NCI-H2196 treated with DMSO at 0.1 percent for 48 hours (cell line): Measurements from ENCODE around the gene FAM120AOS.
"Not testable (repeated sequence)": the region's sequence is repeated elsewhere in the genome, so short reads cannot be mapped to it uniquely, and the experiment has no call there.

Source experiments
- DNase-seq: peaks from one replicate; lab custom pipeline; 2025; ENCODE audit not compliant: unreplicated experiment; lab: John Stamatoyannopoulos, UW

The FAM120AOS gene

GRCh38 chr9:93440896-93441580 lies 12.3 kb downstream of the FAM120AOS start:
- no peak for DNase-seq

GRCh38 chr9:93439301-93439700 lies 14.1 kb downstream of the FAM120AOS start:
- not testable (repeated sequence) for DNase-seq

DNA sequence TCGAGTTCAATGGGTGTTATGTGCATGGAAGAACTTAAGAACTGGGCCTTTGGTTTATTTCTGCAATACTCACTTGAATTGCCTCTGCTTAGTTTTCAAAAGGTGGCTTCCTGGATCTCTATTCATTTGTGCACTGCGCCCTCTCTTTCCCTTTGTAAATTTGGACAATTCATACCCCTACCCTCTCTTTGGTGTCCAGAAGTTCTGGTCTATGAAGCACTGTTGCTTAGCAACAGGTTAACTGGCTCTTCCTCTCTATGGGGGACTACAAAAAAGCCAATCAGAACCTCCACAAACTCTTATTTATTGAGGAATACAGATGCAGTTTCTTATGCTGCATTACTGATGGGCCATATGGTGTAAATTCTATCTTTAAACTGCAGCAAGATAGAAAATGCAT lies 15.4 kb downstream of the FAM120AOS start:
- no peak for DNase-seq

GRCh38 chr9:93436655-93437407 lies 16.6 kb downstream of the FAM120AOS start:
- DNase-seq: no peak

GRCh38 chr9:93436218-93436617 lies 17.2 kb downstream of the FAM120AOS start:
- no peak for DNase-seq

DNA sequence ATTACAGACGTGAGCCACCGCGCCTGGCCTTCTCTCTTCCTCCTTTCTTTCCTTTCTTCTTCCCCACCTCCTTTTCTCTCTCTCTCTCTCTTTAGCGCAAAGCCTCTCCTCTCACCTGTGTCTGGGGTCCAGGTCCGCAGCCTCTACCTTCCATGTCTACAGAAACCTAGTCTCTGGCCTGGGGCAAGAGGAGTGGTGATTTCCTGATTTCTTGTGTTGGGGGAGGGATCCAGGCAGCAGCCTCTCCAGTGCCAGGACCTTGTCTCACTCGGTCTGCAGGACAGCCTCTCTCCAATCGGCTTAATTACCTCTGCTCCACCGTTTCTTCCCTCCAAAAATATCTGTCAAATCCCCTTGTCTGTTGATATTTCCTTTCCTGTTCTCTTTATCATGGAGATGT lies 18.0 kb downstream of the FAM120AOS start:
- no peak for DNase-seq

GRCh38 chr9:93434056-93434455 lies 19.3 kb downstream of the FAM120AOS start:
- no peak for DNase-seq

- DNase-seq: no peak
Measured at GRCh38 chr9:93432964-93433363, 20.4 kb downstream of the FAM120AOS start.

DNA sequence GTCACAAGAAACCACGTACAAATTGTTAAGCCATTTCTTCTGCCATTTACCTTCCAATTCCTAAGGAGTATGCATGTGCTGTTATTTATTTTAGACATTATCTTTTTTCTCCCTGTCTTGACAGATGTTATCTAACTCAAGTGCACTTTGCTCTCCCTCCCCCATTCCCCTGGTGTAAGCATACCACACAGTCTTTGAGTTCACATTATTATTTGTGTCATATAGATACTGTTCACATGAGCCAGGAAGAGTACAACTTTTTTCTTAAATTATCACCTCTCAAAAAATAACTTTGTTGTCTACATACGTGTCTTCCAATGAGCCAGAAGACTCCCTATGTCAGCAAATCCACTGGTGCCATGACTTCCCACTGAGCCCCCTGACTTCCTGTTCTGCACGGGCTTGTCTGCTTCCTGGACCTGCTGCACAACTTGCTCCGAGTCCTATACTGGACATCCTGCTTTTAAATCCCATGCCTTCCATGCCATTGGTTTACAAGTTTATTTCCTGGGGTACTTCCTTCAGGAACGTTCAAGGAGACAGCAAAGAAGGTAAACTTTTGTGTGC lies 21.8 kb downstream of the FAM120AOS start:
- no peak for DNase-seq

- no peak for DNase-seq
Measured at GRCh38 chr9:93427655-93428379, 25.6 kb downstream of the FAM120AOS start.

- DNase-seq: peak; percentile 35
Measured at GRCh38 chr9:93422977-93423616, 30.3 kb downstream of the FAM120AOS start.

DNA sequence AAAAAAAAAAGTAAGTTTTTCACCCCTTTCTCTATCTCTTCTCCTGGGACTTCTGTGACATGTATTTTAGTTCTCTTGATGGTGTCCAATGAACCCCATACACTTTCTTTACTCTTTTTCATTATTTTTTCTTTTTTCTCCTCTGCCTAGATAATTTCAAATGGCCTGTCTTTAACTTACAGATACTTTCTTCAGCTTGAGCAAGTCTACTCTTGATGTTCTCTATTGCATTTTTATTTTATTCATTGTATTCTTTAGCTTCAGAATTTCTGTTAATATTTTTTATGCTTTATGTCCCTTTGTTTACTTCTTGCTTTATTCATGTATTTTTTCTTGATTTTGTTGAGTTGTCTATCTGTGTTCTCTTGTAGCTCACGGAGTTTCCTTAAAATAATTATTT lies 34.4 kb downstream of the FAM120AOS start:
- no peak for DNase-seq

DNA sequence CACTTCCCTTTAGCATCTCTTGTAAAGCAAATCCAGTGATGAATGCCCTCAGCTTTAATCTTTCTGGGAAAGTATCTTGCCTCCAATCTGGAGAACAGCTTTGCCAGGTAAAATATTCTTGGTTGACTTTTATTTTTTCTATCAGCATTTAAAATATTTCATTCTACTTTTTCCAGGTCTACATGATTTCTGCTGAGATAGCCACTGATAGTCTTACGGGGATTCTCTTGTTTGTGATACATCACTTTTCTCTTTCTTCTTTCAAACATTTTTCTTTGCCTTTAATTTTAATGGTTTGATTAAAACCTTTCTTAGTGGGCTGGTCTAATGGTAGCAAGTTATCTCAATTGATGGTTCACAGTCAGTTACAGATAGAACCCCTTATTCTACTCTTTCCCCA lies 35.8 kb downstream of the FAM120AOS start:
- DNase-seq: no peak

DNA sequence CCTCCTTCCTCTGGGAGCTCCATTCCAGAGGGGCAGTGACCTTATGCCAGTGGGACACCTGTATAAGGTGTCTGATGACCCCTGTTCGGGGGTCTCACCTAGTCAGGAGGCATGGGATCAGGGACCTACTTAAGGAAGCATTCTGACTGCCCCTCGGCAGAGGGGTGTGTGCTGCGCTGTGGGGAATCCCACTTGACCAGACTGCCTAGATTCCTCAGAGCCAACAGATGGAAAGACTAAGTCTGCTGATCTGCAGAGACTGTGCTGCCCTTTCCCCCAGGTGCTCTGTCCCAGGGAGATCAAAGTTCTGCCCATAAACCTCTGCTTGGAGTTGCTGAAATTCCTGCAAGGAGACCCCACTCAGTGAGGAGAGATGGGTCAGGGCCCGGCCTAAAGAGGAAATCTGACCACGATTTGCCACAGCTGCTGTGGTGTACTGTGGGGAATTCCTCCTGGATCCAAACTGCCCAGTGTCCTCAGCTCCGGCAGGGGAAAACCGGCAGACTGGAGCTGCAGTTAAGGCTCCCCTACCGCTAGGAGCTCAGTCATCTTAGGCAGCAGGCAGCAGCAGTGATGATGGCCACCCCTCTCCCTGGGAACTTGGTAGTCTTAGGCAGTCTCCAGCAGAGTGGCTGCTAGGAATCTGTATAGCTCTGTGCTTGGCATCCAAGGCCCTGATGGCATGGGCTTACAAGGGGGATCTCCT lies 36.7 kb downstream of the FAM120AOS start:
- no peak for DNase-seq

DNA sequence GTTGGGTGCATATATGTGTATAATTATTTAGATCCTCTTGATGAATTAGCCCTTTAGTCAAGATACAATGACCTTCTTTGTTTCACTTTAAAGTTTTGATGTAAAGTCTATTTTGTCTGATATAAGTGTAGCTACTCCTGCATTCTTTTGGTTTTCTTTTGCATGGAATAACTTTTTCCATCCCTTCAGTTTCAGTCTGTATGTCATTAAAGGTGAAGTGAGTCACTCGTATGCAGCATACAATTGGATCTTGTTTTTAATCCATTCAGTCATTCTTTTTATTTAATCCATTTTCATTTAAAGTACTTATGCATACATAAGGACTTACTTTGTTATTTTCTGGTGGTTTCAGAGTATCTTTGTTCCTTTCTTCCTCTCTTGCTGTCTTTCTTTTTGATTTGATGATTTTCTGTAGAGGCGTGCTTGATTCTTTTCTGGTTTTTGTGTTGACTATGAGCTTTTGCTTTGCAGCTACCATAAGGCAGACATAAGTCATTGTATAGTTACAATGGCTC lies 38.1 kb downstream of the FAM120AOS start:
- no peak for DNase-seq

GRCh38 chr9:93413530-93413929 lies 39.9 kb downstream of the FAM120AOS start:
- no peak for DNase-seq

GRCh38 chr9:93406371-93406770 lies 47.0 kb downstream of the FAM120AOS start:
- DNase-seq: no peak

DNA sequence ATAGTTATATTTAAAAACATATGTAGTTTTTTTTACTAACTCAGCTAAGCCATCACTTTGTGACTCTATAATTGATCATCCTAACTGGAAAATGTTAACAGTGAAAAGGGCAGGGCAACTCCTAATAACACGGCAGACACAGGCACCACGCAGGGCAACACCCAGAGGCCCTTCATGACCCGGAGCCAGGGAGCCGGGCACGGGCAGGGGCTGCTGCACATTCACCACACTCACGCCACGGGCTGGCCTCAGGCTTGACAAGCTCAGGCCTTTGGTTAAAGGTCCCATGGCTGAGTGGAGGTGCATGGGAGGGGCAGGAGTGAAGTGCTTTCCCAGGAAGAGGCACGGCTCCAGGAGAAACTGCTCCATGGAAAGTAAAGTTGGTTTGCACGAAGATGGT lies 54.9 kb downstream of the FAM120AOS start:
- no peak for DNase-seq

DNA sequence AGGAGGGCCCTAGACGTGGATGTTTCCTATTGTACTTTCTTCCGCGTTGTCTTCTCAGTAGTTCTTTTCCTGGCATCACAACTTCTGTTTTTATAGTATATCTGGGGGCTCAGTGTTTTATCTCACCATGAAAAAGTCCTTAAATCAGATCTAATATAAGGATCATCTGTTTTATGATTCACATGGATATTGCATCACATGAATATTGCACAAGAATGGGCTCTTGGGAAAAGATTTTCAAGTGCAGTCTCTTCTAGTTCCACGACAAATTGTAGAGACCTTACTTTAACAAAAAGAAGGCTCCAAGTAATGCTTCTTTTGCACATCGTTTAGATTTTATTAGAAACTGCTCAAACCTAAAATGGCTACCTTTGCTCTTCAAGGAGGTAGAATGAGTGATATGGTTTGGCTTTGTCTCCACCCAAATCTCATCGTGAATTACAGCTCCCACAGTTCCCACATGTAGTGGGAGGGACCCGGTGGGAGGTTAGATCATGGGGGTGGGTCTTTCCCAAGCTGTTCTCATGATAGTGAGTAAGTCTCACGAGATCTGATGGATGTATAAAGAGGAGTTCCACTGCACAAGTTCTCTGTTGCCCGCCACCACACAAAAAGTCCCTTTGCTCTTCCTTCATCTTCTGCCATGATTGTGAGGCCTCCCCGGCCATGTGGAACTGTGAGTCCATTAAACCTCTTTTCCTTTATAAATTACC lies 55.6 kb downstream of the FAM120AOS start:
- DNase-seq: no peak
